Adrenal gland (tissue), 12 donors: ENCODE data around the gene PLPP4. TPM values are rescaled to one million over a fixed set of nuclear protein-coding genes. Genes with fewer than 3 reads are reported as not detected.
A peak's percentile ranks its signal among the peaks of the same experiment; 100 is the strongest.
"Not testable (repeated sequence)": the region's sequence is repeated elsewhere in the genome, so short reads cannot be mapped to it uniquely, and the experiment has no call there.

Experiments
- DNase-seq, 7 donors: peaks; one replicate each; pipeline ENCODE4 v3.0.0-alpha.2; 2019 to 2020
- H3K27ac ChIP-seq, 5 donors: fragments of 200-600 bp; sonication (generic) in 4 of 5; 1 replicate in 3 of 5; 2 replicates in 2 of 5; pipeline versions ENCODE4 v1.5.1 to v1.8.0; 2016 to 2020; ENCODE audit warnings: mild to moderate bottlenecking in 1 of 5
- H3K27me3 ChIP-seq: fragments of 200-600 bp; 2 replicates; pipeline ENCODE4 v1.8.0; 2021
- H3K36me3 ChIP-seq, 2 donors: fragments of 200-600 bp; replicated peaks in 1 of 2; 1 replicate in 1 of 2; 2 replicates in 1 of 2; pipeline versions ENCODE4 v1.5.1 to v1.8.0; 2018 to 2022
- H3K4me1 ChIP-seq, 2 donors: fragments of 200-600 bp; replicated peaks in 1 of 2; 1 replicate in 1 of 2; 2 replicates in 1 of 2; pipeline versions ENCODE4 v1.5.1 to v1.8.0; 2018 to 2021
- H3K4me3 ChIP-seq, 4 donors: fragments of 200-600 bp; sonication (generic) in 3 of 4; one replicate each; pipeline ENCODE4 v1.5.1; 2016 to 2018
- H3K9me3 ChIP-seq, 3 donors: fragments of 200-600 bp; sonication (generic) in 1 of 3; replicated peaks in 1 of 3; 1 replicate in 2 of 3; 2 replicates in 1 of 3; pipeline versions ENCODE4 v1.5.1 to v1.8.0; 2016 to 2021
- POLR2A ChIP-seq, 2 donors: fragments of 450-650 bp; IDR thresholded peaks; one replicate each; pipeline ENCODE4 v1.6.1; 2017; ENCODE audit warnings: antibody characterized with exemption in 2 of 2, mild to moderate bottlenecking in 2 of 2, moderate library complexity in 1 of 2
- WGBS, 4 donors: extraction: QIAGEN DNeasy Blood & Tissue Kit in 2 of 4; methylation state at CpG; one replicate each; pipeline versions ENCODE4 v1.1.5 to v1.1.7; 2013 to 2017; 5-methylcytosine and 5-hydroxymethylcytosine counted together
- intact Hi-C, 2 donors: fragments of 100-400 bp; cut with DNase I; formaldehyde crosslinking; loops; one replicate each; pipeline versions ENCODE4 v1.14.1 to v1.15.0; 2022 to 2023
- polyA plus RNA-seq, 3 donors: library from polyadenylated mRNA; stranded (reverse); fragments of 200-250 nt in 2 of 3; fragments of 350-450 nt in 1 of 3; fragmentation: Illumina TruSeq in 1 of 3; extraction: RNeasy Lipid Tissue Mini Kit (QIAGEN cat#74804) in 1 of 3; gene quantifications; one replicate each; pipeline ENCODE4 v1.2.3, GENCODE V29; 2013 to 2014
- total RNA-seq, 9 donors: library from RNA; depleted of rRNA in 4 of 9; stranded (reverse); fragments of >200 nt in 4 of 9; fragments of 120-200 nt in 1 of 9; fragmentation: NEBNext Ultra II Directional in 1 of 9; extraction: Animal tissue kit (Norgen Biotek cat#: 25700) in 1 of 9; gene quantifications; one replicate each; pipeline versions ENCODE4 v1.1.0 to v1.2.4, GENCODE V29; 2013 to 2023
- TF ChIP-seq, protein P1 (sequence below), 6 experiments: fragments of 450-650 bp in 4 of 6; fragments of 200-600 bp in 2 of 6; sonication (generic) in 1 of 6; IDR thresholded peaks; 1 replicate in 5 of 6; 2 replicates in 1 of 6; pipeline versions ENCODE4 v1.5.1 to v1.8.0; 2016 to 2021; ENCODE audit warnings: antibody characterized with exemption in 6 of 6, mild to moderate bottlenecking in 2 of 6, moderate library complexity in 1 of 6
- donor health status: healthy with polysubstance abuse.
- donor health status: Bipolar disorder and iron deficiency.
- donor health status: DM: yes; HTN: yes; CAD: no.
- donor health status: DM: no; HTN: no; CAD: no.
- donor health status: DM: no; HTN: no; CAD: no.
- donor health status: DM: yes; HTN: yes; CAD: no.

The PLPP4 gene
- total and polyA plus RNA-seq, 12 donors = 0.09 to 1.4 TPM; not detected in 10

DNA sequence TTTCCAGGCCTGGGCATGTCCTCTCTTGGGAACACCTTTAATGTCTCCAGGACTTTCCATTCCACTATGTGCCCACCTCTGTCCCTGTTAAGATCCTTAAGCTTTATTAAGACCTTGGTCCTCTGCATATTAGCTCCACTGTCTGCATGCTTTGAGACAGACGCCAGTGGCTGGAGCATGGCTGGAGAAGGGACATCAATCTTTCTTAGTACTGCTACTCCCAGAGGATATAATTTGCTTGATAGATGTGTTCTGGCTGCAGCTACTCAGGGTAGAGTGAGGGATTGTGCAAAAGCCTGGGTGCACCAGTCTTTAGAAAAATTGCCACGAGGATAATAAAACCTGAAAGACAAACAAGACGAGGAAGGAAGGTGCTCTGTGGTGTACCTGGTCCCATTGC is 42.9 kb downstream of the PLPP4 start:
- 40 to 67% (median 47%) methylated on average over 3 of the region's 3 CpGs for WGBS, 4 donors
- no peak for DNase-seq
- TF ChIP-seq, protein P1, sequence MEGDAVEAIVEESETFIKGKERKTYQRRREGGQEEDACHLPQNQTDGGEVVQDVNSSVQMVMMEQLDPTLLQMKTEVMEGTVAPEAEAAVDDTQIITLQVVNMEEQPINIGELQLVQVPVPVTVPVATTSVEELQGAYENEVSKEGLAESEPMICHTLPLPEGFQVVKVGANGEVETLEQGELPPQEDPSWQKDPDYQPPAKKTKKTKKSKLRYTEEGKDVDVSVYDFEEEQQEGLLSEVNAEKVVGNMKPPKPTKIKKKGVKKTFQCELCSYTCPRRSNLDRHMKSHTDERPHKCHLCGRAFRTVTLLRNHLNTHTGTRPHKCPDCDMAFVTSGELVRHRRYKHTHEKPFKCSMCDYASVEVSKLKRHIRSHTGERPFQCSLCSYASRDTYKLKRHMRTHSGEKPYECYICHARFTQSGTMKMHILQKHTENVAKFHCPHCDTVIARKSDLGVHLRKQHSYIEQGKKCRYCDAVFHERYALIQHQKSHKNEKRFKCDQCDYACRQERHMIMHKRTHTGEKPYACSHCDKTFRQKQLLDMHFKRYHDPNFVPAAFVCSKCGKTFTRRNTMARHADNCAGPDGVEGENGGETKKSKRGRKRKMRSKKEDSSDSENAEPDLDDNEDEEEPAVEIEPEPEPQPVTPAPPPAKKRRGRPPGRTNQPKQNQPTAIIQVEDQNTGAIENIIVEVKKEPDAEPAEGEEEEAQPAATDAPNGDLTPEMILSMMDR (IDR thresholded peaks at IDR 0.05) = no peak
- TF ChIP-seq POLR2A (IDR thresholded peaks at IDR 0.05) = no peak

DNA sequence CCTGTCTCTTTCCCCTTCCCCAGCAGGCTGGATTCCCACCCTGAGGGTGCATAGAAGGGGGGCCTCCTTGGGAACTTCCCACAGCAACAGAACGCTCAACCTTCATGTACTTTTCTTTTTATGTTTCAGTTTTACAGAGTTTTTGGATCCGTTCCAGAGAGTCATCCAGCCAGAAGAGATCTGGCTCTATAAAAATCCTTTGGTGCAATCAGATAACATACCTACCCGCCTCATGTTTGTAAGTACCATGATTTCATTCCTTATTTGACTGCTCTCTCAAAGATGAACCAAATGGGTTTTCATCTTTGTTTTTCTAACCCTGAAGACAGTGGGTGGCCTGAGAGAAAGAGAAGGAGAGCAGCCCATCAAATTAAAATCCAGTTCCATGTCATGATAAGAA is 46.7 kb downstream of the PLPP4 start:
- no peaks in the 10 kb centered on the region for H3K36me3 ChIP-seq
- DNase-seq = no peak
- no peaks in the 10 kb centered on the region for H3K9me3 ChIP-seq
- H3K27ac ChIP-seq = no peak overlapping the region
- H3K27me3 ChIP-seq = no peaks in the 10 kb centered on the region
- TF ChIP-seq POLR2A (IDR thresholded peaks at IDR 0.05) = no peak
- TF ChIP-seq, protein P1 (IDR thresholded peaks at IDR 0.05) = no peak
- intact Hi-C loops = no loop called here
- H3K4me1 ChIP-seq = no peaks in the 10 kb centered on the region
- WGBS, 4 donors = 22 to 32% (median 27%) methylated on average over 3 of the region's 3 CpGs
- no peak overlapping the region for H3K4me3 ChIP-seq

More for the DNA sequence above, 42.9 kb downstream of the PLPP4 start:
- no peak overlapping the region for H3K4me3 ChIP-seq
- no peaks in the 10 kb centered on the region for H3K27me3 ChIP-seq
- H3K9me3 ChIP-seq = no peaks in the 10 kb centered on the region
- H3K36me3 ChIP-seq = no peaks in the 10 kb centered on the region
- H3K4me1 ChIP-seq = no peaks in the 10 kb centered on the region
- intact Hi-C loops = no loop called here
- H3K27ac ChIP-seq = no peak overlapping the region

DNA sequence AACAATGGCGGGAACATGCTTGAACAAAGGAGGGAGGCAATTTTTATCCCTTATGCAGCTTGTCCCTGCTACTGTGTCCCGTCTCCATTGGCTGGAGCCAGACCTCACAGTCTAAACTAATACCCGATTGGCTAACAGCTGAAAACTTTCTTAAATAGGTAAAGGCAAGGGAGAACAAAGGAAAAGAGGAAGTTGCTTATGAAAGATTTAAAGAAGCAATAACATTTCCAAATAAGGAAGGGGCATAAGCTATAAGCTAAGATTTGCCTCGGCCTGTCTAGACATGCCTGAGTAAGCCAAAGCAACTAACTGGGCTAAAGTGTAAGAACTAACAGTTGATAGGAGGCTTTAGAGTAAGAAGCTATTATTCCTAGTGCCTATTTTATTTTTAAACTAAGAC is 47.2 kb downstream of the PLPP4 start:
- H3K27me3 ChIP-seq, intact Hi-C loops, H3K4me3 ChIP-seq, H3K36me3 ChIP-seq, H3K27ac ChIP-seq, DNase-seq, H3K4me1 ChIP-seq, H3K9me3 ChIP-seq: not testable (repeated sequence)
- 63 to 79% (median 75%) methylated on average over 4 of the region's 4 CpGs for WGBS, 4 donors

DNA sequence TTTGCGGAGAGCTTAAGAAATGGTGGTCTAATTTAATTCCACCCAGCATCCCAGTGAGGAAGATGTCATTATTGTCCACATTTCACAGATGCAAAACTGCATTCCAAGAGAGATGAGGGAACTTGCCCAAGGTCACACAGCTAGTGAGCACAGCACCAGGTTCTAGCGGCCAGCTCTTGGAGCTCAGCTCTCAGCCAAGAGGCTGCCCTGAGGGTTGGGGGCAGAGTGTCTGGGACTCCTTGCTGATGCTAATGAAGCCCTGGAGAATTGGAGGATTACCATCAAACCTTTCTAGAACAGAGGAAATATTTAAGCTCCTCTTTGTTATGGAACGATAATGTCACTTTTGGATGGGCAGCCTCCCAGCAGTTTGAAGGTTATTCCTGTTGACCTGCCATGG is 48.0 kb downstream of the PLPP4 start:
- Histone ChIP-seq H3K9me3 (no peaks in the 10 kb centered on the region), H3K27ac (no peak overlapping the region), H3K27me3 (no peaks in the 10 kb centered on the region), H3K4me1 (no peaks in the 10 kb centered on the region), H3K4me3 (no peak overlapping the region), H3K36me3 (no peaks in the 10 kb centered on the region)
- intact Hi-C loops = no loop called here
- no peak for TF ChIP-seq POLR2A (IDR thresholded peaks at IDR 0.05)
- TF ChIP-seq, protein P1 (IDR thresholded peaks at IDR 0.05) = no peak
- 52 to 73% (median 69%) methylated on average over 3 of the region's 3 CpGs for WGBS, 4 donors
- peak in 1 of 7 donors; percentile 1 for DNase-seq

DNA sequence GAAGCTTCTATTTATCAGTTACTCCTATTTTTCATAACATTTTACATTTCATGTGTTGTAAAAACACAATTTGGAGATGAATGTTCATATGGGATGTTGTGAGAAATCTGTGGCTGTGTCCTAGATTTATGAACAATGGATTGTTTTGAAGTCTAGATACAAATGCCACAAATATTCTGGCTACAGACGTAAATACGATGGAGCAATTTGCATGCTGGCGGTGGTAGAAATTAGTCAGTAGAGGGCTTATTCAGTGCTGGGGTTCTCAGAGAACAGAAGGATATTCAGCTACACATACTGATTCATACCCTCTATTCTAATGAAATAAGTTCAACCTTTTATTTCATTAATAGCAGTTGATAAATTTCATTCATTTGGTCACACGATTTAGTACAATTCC is 48.8 kb downstream of the PLPP4 start:
- TF ChIP-seq, protein P1 (IDR thresholded peaks at IDR 0.05) = no peak
- TF ChIP-seq POLR2A (IDR thresholded peaks at IDR 0.05) = no peak

More for the DNA sequence above, 48.8 kb downstream of the PLPP4 start:
- no peaks in the 10 kb centered on the region for H3K9me3 ChIP-seq
- no peaks in the 10 kb centered on the region for H3K4me1 ChIP-seq
- no peaks in the 10 kb centered on the region for H3K27me3 ChIP-seq
- WGBS, 4 donors = 70 to 80% (median 77%) methylated on average over 4 of the region's 4 CpGs
- no peaks in the 10 kb centered on the region for H3K36me3 ChIP-seq
- intact Hi-C loops = no loop called here
- DNase-seq = no peak
- no peak overlapping the region for H3K4me3 ChIP-seq
- no peak overlapping the region for H3K27ac ChIP-seq
